ENCODE data around the gene CDY1.
"Not testable (repeated sequence)": the region's sequence is repeated elsewhere in the genome, so short reads cannot be mapped to it uniquely, and the experiment has no call there.

Gene CDY1

GRCh38 chrY:25621817-25622216, at the start of gene CDY1:
TSS of gene CDY1 (plus strand) at chrY:25622117. CDS start at chrY:25622443, 326 bp downstream.
- H3K4me3 ChIP-seq (ENCODE audit: low read depth, low read length); DNase-seq (ENCODE audit: low read depth): not testable (repeated sequence)

- not testable (repeated sequence) for DNase-seq (ENCODE audit: low read depth); H3K4me3 ChIP-seq (ENCODE audit: low read depth, low read length)
Observed at GRCh38 chrY:25593336-25593735, 28.6 kb upstream of the CDY1 start.

- not testable (repeated sequence) for H3K4me3 ChIP-seq (ENCODE audit: low read depth, low read length); DNase-seq (ENCODE audit: low read depth)
Observed at GRCh38 chrY:25620209-25620608, 1.7 kb upstream of the CDY1 start.

GRCh38 chrY:25626524-25626923, 4.6 kb downstream of the CDY1 start:
- DNase-seq (ENCODE audit: low read depth); H3K4me3 ChIP-seq (ENCODE audit: low read depth, low read length): not testable (repeated sequence)

GRCh38 chrY:25630383-25631112, 8.6 kb downstream of the CDY1 start:
- H3K4me3 ChIP-seq (ENCODE audit: low read depth, low read length); DNase-seq (ENCODE audit: low read depth): not testable (repeated sequence)

GRCh38 chrY:25639852-25640251, 17.9 kb downstream of the CDY1 start:
- DNase-seq (ENCODE audit: low read depth); H3K4me3 ChIP-seq (ENCODE audit: low read depth, low read length): not testable (repeated sequence)

GRCh38 chrY:25643024-25643915, 21.4 kb downstream of the CDY1 start:
- DNase-seq (ENCODE audit: low read depth); H3K4me3 ChIP-seq (ENCODE audit: low read depth, low read length): not testable (repeated sequence)

Measured in GM12865 (cell line).